A549 (cell line): Measurements from ENCODE around the gene BRCA2.

ENCODE experiments used
- ESRRA ChIP-seq: fragments of 150-350 bp; IDR thresholded peaks from 2 replicates; pipeline ENCODE4 v1.6.1; 2014; ENCODE audit warnings: mild to moderate bottlenecking, low read length, borderline replicate concordance
- FOSL2 ChIP-seq, 2 experiments: fragments of 450-650 bp in 1 of 2; fragments of >200 bp in 1 of 2; sonication (Bioruptor Twin) in 1 of 2; formaldehyde crosslinking; IDR thresholded peaks; 2 replicates each; pipeline versions ENCODE4 v1.5.0 to v1.6.1; 2016 to 2020; ENCODE audit warnings: mild to moderate bottlenecking in 1 of 2, moderate library complexity in 1 of 2
- KDM1A ChIP-seq: fragments of 200-600 bp; sonication (generic); IDR thresholded peaks from 2 replicates; pipeline ENCODE4 v1.6.1; 2016; ENCODE audit warnings: low read depth, mild to moderate bottlenecking
- MAFK ChIP-seq: fragments of 450-650 bp; IDR thresholded peaks from 2 replicates; pipeline ENCODE4 v1.6.1; 2014; ENCODE audit not compliant: partially characterized antibody
- MAZ ChIP-seq: fragments of 150-350 bp; IDR thresholded peaks from 2 replicates; pipeline ENCODE4 v1.6.1; 2014; ENCODE audit warnings: antibody characterized with exemption, low read depth, low read length, borderline replicate concordance
- POLR2A ChIP-seq: IDR thresholded peaks from 2 replicates; pipeline ENCODE4 v1.6.1; 2012; ENCODE audit warnings: mild to moderate bottlenecking, low read length
- SREBF2 ChIP-seq: fragments of 450-650 bp; IDR thresholded peaks from 2 replicates; pipeline ENCODE4 v1.6.1; 2014; ENCODE audit warnings: mild to moderate bottlenecking, moderate library complexity
- TF ChIP-seq, protein P1 (sequence below): fragments of >200 bp; sonication (Bioruptor Twin); formaldehyde crosslinking; IDR thresholded peaks from 3 replicates; pipeline ENCODE4 v1.5.1; 2016
- TF ChIP-seq, protein P2 (sequence below): IDR thresholded peaks from 2 replicates; pipeline ENCODE4 v1.6.1; 2012
- TF ChIP-seq, protein P3 (sequence below): fragments of 450-650 bp; IDR thresholded peaks from 2 replicates; pipeline ENCODE4 v1.6.1; 2014; ENCODE audit warnings: antibody characterized with exemption

DNA sequence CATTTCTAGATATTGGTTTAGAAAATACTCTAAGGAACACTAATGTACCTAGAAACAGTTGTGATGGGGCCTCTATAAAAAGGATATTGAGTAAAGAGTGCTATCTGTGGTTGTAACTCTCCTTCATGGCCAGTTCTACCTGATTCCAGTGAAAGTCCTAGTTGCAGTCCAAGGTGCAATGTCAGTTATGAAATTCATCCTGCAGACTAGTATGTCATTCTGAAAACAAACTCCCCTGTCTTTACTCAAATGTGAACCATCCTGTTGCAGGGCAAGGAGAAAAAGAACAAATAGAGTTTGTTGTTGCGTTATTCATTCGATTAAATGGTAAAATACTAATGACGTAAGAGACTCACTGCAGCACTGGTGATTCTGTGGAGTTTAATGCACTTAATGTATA, 130.9 kb downstream of the BRCA2 start:
- TF ChIP-seq ESRRA: no peak
- TF ChIP-seq, protein P1, sequence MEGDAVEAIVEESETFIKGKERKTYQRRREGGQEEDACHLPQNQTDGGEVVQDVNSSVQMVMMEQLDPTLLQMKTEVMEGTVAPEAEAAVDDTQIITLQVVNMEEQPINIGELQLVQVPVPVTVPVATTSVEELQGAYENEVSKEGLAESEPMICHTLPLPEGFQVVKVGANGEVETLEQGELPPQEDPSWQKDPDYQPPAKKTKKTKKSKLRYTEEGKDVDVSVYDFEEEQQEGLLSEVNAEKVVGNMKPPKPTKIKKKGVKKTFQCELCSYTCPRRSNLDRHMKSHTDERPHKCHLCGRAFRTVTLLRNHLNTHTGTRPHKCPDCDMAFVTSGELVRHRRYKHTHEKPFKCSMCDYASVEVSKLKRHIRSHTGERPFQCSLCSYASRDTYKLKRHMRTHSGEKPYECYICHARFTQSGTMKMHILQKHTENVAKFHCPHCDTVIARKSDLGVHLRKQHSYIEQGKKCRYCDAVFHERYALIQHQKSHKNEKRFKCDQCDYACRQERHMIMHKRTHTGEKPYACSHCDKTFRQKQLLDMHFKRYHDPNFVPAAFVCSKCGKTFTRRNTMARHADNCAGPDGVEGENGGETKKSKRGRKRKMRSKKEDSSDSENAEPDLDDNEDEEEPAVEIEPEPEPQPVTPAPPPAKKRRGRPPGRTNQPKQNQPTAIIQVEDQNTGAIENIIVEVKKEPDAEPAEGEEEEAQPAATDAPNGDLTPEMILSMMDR: no peak
- no peak for TF ChIP-seq MAFK
- no peak for TF ChIP-seq FOSL2 (IDR thresholded peaks at IDR 0.05)
- TF ChIP-seq FOSL2 (CRISPR knock-in tag; IDR thresholded peaks at IDR 0.05): no peak
- TF ChIP-seq, protein P2, sequence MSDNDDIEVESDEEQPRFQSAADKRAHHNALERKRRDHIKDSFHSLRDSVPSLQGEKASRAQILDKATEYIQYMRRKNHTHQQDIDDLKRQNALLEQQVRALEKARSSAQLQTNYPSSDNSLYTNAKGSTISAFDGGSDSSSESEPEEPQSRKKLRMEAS: no peak
- TF ChIP-seq KDM1A: no peak
- no peak for TF ChIP-seq POLR2A
- TF ChIP-seq MAZ: no peak
- TF ChIP-seq SREBF2: no peak
- TF ChIP-seq, protein P3, sequence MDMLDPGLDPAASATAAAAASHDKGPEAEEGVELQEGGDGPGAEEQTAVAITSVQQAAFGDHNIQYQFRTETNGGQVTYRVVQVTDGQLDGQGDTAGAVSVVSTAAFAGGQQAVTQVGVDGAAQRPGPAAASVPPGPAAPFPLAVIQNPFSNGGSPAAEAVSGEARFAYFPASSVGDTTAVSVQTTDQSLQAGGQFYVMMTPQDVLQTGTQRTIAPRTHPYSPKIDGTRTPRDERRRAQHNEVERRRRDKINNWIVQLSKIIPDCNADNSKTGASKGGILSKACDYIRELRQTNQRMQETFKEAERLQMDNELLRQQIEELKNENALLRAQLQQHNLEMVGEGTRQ: no peak
